ENCODE measurements around the gene INCENP.

Gene INCENP

GRCh38 chr11:62141111-62142042 is 17.6 kb downstream of the INCENP start:
- DNase-seq: no peak

- DNase-seq: no peak
Observed at GRCh38 chr11:62142043-62142375, 18.2 kb downstream of the INCENP start.

GRCh38 chr11:62142921-62143320 is 19.1 kb downstream of the INCENP start:
- no peak for DNase-seq

- no peak for DNase-seq
Observed at GRCh38 chr11:62143727-62144126, 19.9 kb downstream of the INCENP start.

GRCh38 chr11:62144641-62145255 is 20.9 kb downstream of the INCENP start:
- DNase-seq: no peak

- no peak for DNase-seq
Observed at GRCh38 chr11:62145261-62145871, 21.6 kb downstream of the INCENP start.

- no peak for DNase-seq
Observed at GRCh38 chr11:62146476-62147200, 22.8 kb downstream of the INCENP start.

- no peak for DNase-seq
Observed at GRCh38 chr11:62147545-62147944, 23.7 kb downstream of the INCENP start.

- no peak for DNase-seq
Observed at GRCh38 chr11:62148271-62148980, 24.6 kb downstream of the INCENP start.

- DNase-seq: no peak
Observed at GRCh38 chr11:62149986-62150886, 26.4 kb downstream of the INCENP start.

- no peak for DNase-seq
Observed at GRCh38 chr11:62150887-62151736, 27.3 kb downstream of the INCENP start.

GRCh38 chr11:62151737-62152102 is 27.9 kb downstream of the INCENP start:
- DNase-seq: no peak

- DNase-seq: no peak
Observed at GRCh38 chr11:62152245-62153086, 28.7 kb downstream of the INCENP start.

GRCh38 chr11:62153087-62153395 is 29.2 kb downstream of the INCENP start:
- DNase-seq: no peak

- DNase-seq: no peak
Observed at GRCh38 chr11:62153617-62154016, 29.8 kb downstream of the INCENP start.

- no peak for DNase-seq
Observed at GRCh38 chr11:62157603-62158002, 33.8 kb downstream of the INCENP start.

GRCh38 chr11:62166371-62166770 is 42.6 kb downstream of the INCENP start:
- no peak for DNase-seq

GRCh38 chr11:62169448-62169847 is 45.6 kb downstream of the INCENP start:
- DNase-seq: no peak

GRCh38 chr11:62169935-62170334 is 46.1 kb downstream of the INCENP start:
- no peak for DNase-seq

GRCh38 chr11:62171261-62171723 is 47.5 kb downstream of the INCENP start:
- peak; percentile 65 to 76 for DNase-seq

Data from CD4-positive, alpha-beta T cell treated with Interferon alpha-2 for 1 hour (primary cell).